Fibroblast of mammary gland (primary cell): ENCODE data around the gene SH2D3C.
A peak's percentile ranks its signal among the peaks of the same experiment; 100 is the strongest.

ENCODE experiments used
- DNase-seq: peaks from one replicate; pipeline ENCODE4 v3.0.0-alpha.2; 2010; ENCODE audit warnings: low read depth
- H3K4me3 ChIP-seq: 2 replicates; pipeline ENCODE4 v1.5.1; 2011; ENCODE audit warnings: low read depth, mild to moderate bottlenecking, low read length, moderate library complexity; ENCODE audit not compliant: control insufficient read depth
- TF ChIP-seq, protein P1 (sequence below): conservative IDR thresholded peaks from 2 replicates; pipeline ENCODE4 v1.5.1; 2011; ENCODE audit warnings: low read depth, low read length, inconsistent platforms; ENCODE audit not compliant: control insufficient read depth, insufficient read depth

Gene SH2D3C

DNA sequence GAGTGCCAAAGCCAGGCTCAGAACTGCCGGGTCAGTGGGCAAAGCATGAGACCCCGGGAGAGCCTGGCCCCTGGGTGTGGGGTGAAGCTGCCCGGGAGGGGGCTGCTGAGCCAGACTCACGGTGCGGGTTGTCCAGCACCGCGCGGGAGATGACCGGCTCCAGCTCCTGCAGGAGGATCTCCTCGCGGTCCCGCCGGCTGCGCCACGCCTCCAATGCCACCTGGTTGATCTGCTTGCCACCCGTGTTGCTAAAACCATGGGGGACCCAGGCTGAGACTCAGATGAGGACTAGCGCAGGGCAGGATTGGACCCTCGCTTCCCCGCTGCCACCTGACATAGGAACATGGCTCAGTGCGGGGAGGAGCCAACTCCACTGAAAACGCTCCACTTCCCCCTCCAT lies 46.0 kb downstream of the SH2D3C start:
- H3K4me3 ChIP-seq: no peak overlapping the region
- DNase-seq: no peak
- TF ChIP-seq, protein P1, sequence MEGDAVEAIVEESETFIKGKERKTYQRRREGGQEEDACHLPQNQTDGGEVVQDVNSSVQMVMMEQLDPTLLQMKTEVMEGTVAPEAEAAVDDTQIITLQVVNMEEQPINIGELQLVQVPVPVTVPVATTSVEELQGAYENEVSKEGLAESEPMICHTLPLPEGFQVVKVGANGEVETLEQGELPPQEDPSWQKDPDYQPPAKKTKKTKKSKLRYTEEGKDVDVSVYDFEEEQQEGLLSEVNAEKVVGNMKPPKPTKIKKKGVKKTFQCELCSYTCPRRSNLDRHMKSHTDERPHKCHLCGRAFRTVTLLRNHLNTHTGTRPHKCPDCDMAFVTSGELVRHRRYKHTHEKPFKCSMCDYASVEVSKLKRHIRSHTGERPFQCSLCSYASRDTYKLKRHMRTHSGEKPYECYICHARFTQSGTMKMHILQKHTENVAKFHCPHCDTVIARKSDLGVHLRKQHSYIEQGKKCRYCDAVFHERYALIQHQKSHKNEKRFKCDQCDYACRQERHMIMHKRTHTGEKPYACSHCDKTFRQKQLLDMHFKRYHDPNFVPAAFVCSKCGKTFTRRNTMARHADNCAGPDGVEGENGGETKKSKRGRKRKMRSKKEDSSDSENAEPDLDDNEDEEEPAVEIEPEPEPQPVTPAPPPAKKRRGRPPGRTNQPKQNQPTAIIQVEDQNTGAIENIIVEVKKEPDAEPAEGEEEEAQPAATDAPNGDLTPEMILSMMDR: no peak

DNA sequence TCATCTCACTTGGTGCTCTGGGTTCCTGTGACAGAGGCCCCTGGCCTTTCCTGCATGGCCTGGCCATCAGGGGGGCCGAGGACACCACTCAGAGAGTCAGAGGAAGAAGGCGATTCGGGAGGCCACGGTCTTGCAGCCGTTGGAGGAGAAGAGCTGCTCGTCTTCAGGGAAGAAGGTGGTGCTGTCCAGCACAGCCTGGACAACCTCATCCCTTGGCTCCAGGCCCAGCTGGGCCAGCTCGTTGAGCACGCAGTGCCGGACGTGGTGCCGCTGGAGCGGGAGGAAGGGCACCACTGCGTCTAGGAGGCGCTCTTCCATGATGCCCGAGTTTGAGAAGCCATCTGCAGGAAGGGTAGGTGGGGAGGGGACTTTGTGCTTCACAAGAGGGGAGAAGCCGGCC lies 46.5 kb downstream of the SH2D3C start:
- no peak overlapping the region for H3K4me3 ChIP-seq
- TF ChIP-seq, protein P1: no peak
- peak; percentile 23 for DNase-seq

- TF ChIP-seq, protein P1: no peak
- H3K4me3 ChIP-seq: no peak overlapping the region
- DNase-seq: no peak
Observed at GRCh38 chr9:127730799-127731410, 47.6 kb downstream of the SH2D3C start.

DNA sequence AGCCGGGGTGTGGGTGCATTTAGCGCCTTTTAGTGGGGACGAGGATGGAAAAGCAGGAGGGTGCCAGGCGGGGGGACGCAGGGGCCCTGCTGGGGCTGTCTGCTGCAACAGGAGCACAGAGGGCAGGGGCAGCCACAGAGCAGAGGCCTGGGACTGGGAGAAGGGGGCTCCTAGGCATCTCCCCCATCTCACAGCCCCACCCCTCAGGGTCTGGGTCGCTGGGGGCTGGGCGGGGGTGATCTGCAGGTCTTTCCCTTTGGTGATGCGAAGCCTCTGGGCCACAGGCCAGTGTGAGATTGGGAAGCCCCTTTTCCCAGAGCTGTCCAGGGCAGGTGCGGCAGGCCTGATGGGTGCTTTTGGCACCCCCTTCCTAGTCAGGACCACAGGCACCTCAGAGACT lies 48.2 kb downstream of the SH2D3C start:
- TF ChIP-seq, protein P1: no peak
- no peak for DNase-seq

DNA sequence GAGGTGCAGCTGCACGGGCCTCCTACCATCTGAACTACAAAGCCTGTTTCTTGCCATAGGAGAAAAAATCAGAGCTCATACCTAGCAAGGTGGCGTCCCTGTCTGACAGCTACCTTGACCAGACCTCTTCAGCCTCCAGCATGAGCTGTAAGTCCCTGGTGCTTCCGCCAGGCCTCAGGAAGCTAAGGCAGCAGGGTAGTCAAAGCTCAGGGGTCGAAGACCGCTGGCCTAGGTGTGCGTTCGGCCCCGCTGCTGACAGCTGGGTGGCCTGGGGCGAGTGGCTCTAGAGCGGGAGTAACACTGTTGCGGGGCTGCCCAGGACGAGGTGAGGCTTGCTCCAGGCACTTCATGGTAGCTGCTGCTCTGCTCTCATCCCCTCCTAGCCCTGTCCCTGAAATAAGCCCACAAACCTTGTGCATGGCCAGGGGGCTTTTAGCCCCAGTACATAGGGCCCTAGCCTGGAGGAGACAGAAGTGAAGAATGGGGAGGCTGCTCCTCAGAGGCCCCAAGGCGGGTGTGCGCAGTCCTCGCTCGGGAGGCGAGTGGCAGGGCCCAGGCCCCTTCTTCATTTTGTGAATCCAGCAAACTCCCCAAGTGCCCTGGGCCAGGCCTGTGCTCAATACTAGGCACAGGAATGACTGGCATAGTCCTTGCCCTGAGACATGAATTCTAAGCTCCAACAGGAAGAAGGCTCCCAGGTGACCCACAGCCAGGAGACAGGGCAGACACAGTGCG lies 48.8 kb downstream of the SH2D3C start:
- TF ChIP-seq, protein P1: no peak
- H3K4me3 ChIP-seq: no peak overlapping the region

More for the DNA sequence above, 48.2 kb downstream of the SH2D3C start:
- H3K4me3 ChIP-seq: no peak overlapping the region

DNA sequence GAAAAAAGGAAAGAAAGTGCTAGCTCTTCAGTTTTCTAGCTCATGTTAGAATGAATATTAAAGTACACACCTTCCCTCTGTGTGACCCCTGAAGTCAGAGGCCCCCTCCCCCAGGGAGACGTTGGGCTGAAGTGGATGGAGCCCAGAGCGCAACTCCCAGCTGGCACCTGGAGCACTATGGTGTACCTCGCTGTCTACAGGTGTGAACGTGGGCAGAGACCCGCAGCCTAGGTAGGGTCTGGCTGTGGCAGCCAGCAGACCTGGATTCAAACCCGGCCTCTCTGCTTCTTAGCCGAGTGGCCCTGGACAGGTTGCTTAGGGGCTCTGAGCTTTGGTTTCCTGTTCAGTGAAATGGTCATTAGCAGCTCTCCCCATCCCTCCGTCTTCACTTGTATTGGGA lies 49.7 kb downstream of the SH2D3C start:
- DNase-seq: no peak
- no peak overlapping the region for H3K4me3 ChIP-seq
- TF ChIP-seq, protein P1: no peak

More for the DNA sequence above, 48.8 kb downstream of the SH2D3C start:
- DNase-seq: no peak
